Fibroblast of the conjunctiva (primary cell): Measurements from ENCODE around the gene DGUOK.
A peak's percentile ranks its signal among the peaks of the same experiment; 100 is the strongest.

ENCODE experiments used
- DNase-seq: peaks from one replicate; pipeline ENCODE4 v3.0.0-alpha.2; 2010; ENCODE audit warnings: low read depth

Gene DGUOK

GRCh38 chr2:73952499-73953446 is 26.1 kb downstream of the DGUOK start:
- no peak for DNase-seq

GRCh38 chr2:73956218-73956865 is 29.7 kb downstream of the DGUOK start:
- no peak for DNase-seq

- DNase-seq, result no peak
Measured at GRCh38 chr2:73961274-73961673, 34.6 kb downstream of the DGUOK start.

GRCh38 chr2:73961823-73962615 is 35.3 kb downstream of the DGUOK start:
- no peak for DNase-seq

- no peak for DNase-seq
Measured at GRCh38 chr2:73962798-73963197, 36.1 kb downstream of the DGUOK start.

- DNase-seq, result no peak
Measured at GRCh38 chr2:73963385-73964120, 36.9 kb downstream of the DGUOK start.

- DNase-seq, result no peak
Measured at GRCh38 chr2:73964223-73964622, 37.5 kb downstream of the DGUOK start.

- DNase-seq, result no peak
Measured at GRCh38 chr2:73965053-73965452, 38.4 kb downstream of the DGUOK start.

GRCh38 chr2:73968357-73968937 is 41.8 kb downstream of the DGUOK start:
- no peak for DNase-seq

GRCh38 chr2:73969356-73969755 is 42.7 kb downstream of the DGUOK start:
- no peak for DNase-seq

GRCh38 chr2:73970141-73970803 is 43.6 kb downstream of the DGUOK start:
- no peak for DNase-seq

- no peak for DNase-seq
Measured at GRCh38 chr2:73970850-73971471, 44.3 kb downstream of the DGUOK start.

- DNase-seq, result no peak
Measured at GRCh38 chr2:73971722-73972121, 45.0 kb downstream of the DGUOK start.

GRCh38 chr2:73972846-73973245 is 46.2 kb downstream of the DGUOK start:
- DNase-seq, result no peak

- DNase-seq, result no peak
Measured at GRCh38 chr2:73975731-73976130, 49.1 kb downstream of the DGUOK start.

- DNase-seq, result no peak
Measured at GRCh38 chr2:73976803-73977202, 50.1 kb downstream of the DGUOK start.

GRCh38 chr2:73977466-73977865 is 50.8 kb downstream of the DGUOK start:
- no peak for DNase-seq

- DNase-seq, result no peak
Measured at GRCh38 chr2:73979021-73979420, 52.3 kb downstream of the DGUOK start.

- peak; percentile 71 for DNase-seq
Measured at GRCh38 chr2:73979686-73980085, 53.0 kb downstream of the DGUOK start.

GRCh38 chr2:73980566-73980965 is 53.9 kb downstream of the DGUOK start:
- no peak for DNase-seq
